Measurements from ENCODE around the gene GOPC.

Gene GOPC

GRCh38 chr6:117595099-117595923 lies 7.0 kb downstream of the GOPC start:
- DNase-seq (ENCODE audit: low spot score): no peak

GRCh38 chr6:117592983-117593759 lies 9.1 kb downstream of the GOPC start:
- no peak for DNase-seq (ENCODE audit: low spot score)

GRCh38 chr6:117591405-117591804 lies 10.9 kb downstream of the GOPC start:
- no peak for DNase-seq (ENCODE audit: low spot score)

GRCh38 chr6:117590447-117590846 lies 11.9 kb downstream of the GOPC start:
- DNase-seq (ENCODE audit: low spot score): no peak

- DNase-seq (ENCODE audit: low spot score): no peak
Observed at GRCh38 chr6:117585647-117586046, 16.7 kb downstream of the GOPC start.

GRCh38 chr6:117574198-117574597 lies 28.1 kb downstream of the GOPC start:
- no peak for DNase-seq (ENCODE audit: low spot score)

GRCh38 chr6:117573006-117573680 lies 29.2 kb downstream of the GOPC start:
- DNase-seq (ENCODE audit: low spot score): no peak

- DNase-seq (ENCODE audit: low spot score): no peak
Observed at GRCh38 chr6:117568831-117569410, 33.4 kb downstream of the GOPC start.

GRCh38 chr6:117568247-117568646 lies 34.1 kb downstream of the GOPC start:
- no peak for DNase-seq (ENCODE audit: low spot score)

- no peak for DNase-seq (ENCODE audit: low spot score)
Observed at GRCh38 chr6:117564681-117565080, 37.6 kb downstream of the GOPC start.

GRCh38 chr6:117561128-117561527 lies 41.2 kb downstream of the GOPC start:
- no peak for DNase-seq (ENCODE audit: low spot score)

- no peak for DNase-seq (ENCODE audit: low spot score)
Observed at GRCh38 chr6:117559299-117559698, 43.0 kb downstream of the GOPC start.

GRCh38 chr6:117558818-117559217 lies 43.5 kb downstream of the GOPC start:
- no peak for DNase-seq (ENCODE audit: low spot score)

GRCh38 chr6:117557951-117558350 lies 44.4 kb downstream of the GOPC start:
- no peak for DNase-seq (ENCODE audit: low spot score)

GRCh38 chr6:117555882-117556498 lies 46.3 kb downstream of the GOPC start:
- no peak for DNase-seq (ENCODE audit: low spot score)

GRCh38 chr6:117555262-117555849 lies 47.0 kb downstream of the GOPC start:
- no peak for DNase-seq (ENCODE audit: low spot score)

- DNase-seq (ENCODE audit: low spot score): no peak
Observed at GRCh38 chr6:117553142-117553541, 49.2 kb downstream of the GOPC start.

- no peak for DNase-seq (ENCODE audit: low spot score)
Observed at GRCh38 chr6:117552618-117553017, 49.7 kb downstream of the GOPC start.

- no peak for DNase-seq (ENCODE audit: low spot score)
Observed at GRCh38 chr6:117550618-117551242, 51.6 kb downstream of the GOPC start.

- DNase-seq (ENCODE audit: low spot score): no peak
Observed at GRCh38 chr6:117550078-117550600, 52.2 kb downstream of the GOPC start.

- no peak for DNase-seq (ENCODE audit: low spot score)
Observed at GRCh38 chr6:117549611-117550010, 52.7 kb downstream of the GOPC start.

All from AG08395 (cell line).